ENCODE data around the gene CXXC4.
A peak's percentile ranks its signal among the peaks of the same experiment; 100 is the strongest.

CXXC4 gene

DNA sequence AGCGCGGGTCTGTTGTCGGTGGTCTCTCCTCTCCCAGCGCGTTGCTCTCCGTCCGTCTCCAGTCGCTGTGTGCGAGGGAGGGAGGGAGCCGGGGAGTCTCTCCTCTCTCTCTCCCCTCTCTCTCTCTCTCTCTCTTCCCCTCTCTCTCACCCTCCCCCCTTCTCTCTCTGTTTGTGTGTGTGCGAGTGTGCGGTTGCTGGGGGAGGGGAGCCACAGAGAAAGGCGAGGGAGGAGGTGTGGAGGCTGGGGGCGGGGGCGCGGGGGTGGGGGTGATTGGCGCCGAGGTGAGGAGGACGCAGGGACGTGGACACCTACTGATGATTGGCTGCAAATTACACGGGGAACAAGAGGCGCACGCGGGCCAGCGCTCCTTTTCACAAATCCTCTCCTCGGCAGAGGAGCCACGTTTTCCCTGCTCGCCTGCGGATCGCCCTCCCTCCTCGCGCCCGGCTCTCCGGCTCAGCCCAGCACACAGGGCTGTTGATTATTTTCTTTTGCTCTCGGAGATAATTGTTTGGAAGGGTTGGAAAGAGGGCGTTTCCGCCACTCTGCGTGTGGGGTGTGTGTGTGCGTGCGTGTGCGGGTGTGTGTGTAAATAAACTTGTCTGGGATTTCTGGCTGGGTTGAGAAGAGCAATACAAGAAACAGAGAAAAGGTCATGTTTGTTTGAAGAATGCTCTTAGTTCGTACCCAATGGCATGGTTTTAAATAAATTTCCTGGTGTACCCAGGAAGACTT, at the start of gene CXXC4:
Gene CXXC4, minus strand, starts transcription at position 73 of the 738 bp plus-strand sequence. CDS start 3,092 bp downstream, outside the sequence.
- peak; percentile 78 for DNase-seq (ENCODE audit: low spot score)
- FAIRE-seq, result peak; percentile 73

- FAIRE-seq (no peak), DNase-seq (ENCODE audit: low spot score) (no peak)
Measured at GRCh38 chr4:104533156-104533555, 38.5 kb upstream of the CXXC4 start.

GRCh38 chr4:104532677-104533076, 38.0 kb upstream of the CXXC4 start:
- DNase-seq (ENCODE audit: low spot score) (no peak), FAIRE-seq (no peak)

DNA sequence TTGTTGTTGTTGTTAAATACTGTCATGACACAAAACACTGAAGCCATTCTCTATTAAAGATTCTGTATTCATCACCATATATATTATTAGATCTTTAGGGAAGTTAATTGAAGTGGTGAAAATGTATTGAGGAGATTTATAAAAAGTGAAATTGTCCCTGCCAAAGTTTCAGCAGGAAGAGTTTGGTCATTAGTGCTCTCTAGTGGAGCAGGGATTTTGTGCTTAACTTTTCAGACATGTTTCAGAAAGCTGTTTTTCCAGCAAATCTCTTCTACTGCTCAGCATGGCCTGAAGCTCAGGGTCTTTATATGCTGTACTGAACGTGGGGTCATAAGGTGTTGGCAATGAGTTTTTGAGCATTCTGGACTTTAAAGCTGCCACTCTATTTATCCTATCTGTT, 36.7 kb upstream of the CXXC4 start:
- FAIRE-seq (no peak), DNase-seq (ENCODE audit: low spot score) (no peak)

- FAIRE-seq, result no peak
- no peak for DNase-seq (ENCODE audit: low spot score)
Measured at GRCh38 chr4:104530426-104530825, 35.7 kb upstream of the CXXC4 start.

DNA sequence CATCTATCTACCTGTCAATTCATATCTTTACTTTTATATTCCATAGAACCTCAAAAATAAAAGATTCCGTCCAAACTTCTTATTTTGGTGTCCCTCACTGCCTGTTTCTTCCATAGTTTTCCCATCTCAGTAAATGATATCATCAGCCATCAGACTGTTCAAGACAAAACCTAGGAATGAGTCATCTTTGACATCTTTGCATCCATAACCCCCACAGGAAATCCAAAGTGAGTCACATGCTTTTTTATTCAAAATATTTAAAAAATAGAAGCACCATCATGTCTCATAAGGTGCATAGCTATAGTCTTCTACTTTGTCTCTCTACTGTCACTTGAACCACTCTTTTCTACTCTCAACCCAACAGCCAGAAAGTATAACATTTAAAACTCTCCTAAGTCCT, 29.9 kb upstream of the CXXC4 start:
- DNase-seq (ENCODE audit: low spot score) (peak; percentile 38), FAIRE-seq (no peak)

DNA sequence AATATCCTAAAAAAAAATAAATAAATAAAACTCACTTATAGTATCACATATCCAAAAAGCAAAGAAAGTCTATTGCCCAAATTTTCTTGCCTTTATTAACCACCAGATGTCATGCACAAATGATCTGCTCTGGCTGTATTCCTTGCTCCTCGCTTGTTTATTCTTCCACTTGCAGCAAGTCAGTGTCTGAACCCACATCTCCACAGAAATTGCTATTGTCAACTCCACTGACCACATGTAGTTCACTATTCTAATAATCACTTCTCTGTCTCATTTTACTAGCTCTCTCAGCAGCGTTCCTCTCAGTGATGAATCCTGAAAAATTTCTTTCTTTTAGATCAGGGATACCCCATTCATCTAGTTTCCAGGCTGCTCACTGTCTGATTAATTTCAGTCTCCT, 29.3 kb upstream of the CXXC4 start:
- FAIRE-seq, result no peak
- DNase-seq (ENCODE audit: low spot score), result no peak

DNA sequence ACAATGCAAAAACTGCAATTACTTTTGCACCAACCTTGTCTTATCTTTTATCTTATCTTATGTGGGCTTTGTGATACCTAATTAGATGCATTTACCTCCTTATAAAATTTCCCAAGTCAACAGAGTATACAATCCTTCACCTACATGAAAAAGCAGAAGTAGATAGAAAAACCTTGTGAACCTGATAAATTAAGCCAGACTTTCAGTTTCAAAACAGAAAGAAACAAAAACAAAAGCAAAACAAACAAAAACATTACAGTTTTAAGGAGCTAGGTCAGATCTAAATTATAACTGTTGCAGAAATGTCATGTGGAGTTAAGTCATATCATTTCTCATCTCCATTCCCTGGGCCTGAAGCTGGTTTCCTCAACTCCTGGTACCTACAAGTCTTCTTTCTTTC, 24.9 kb upstream of the CXXC4 start:
- no peak for FAIRE-seq
- DNase-seq (ENCODE audit: low spot score), result no peak

DNA sequence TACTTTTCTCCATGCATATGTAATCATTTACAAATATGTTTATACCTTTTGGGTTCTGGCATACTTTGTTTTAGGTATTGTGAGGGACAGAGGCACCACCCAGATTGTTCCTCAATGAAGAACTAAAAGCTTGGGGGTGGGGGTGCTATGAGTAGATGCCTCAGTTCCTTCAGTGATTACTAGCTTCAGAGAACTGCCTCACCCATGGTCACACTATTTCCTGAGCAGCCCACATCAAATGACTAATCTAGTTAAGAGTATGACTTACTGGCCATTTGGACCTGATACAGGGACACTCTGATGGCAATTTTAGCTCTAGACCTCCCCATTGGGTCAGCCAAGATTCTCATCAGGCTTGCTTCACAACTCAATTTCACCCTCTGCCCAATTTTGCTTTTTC, 22.2 kb upstream of the CXXC4 start:
- DNase-seq (ENCODE audit: low spot score) (no peak), FAIRE-seq (no peak)

DNA sequence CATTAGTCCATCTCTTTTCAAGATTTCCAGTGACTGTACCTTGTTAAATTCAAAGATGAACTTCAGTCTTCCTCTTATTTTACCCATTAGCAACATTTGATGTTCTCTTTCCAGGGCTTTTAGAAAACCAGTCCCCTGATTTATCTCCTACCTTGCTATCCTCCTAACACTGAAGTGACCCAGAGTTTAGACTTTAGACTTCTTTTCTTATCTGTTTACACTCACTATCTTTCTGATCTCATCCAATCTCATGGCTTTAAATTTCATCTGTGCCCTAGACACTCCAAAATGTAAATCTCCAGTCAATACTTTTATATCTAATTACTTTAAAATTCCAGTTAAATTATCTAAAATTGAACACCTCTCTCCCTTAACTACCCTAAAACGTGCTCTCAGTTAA, 13.5 kb upstream of the CXXC4 start:
- DNase-seq (ENCODE audit: low spot score), result no peak
- FAIRE-seq, result no peak

GRCh38 chr4:104507112-104507511, 12.4 kb upstream of the CXXC4 start:
- FAIRE-seq (no peak), DNase-seq (ENCODE audit: low spot score) (no peak)

- no peak for FAIRE-seq
- DNase-seq (ENCODE audit: low spot score), result no peak
Measured at GRCh38 chr4:104504536-104504935, 9.8 kb upstream of the CXXC4 start.

GRCh38 chr4:104502471-104502870, 7.8 kb upstream of the CXXC4 start:
- FAIRE-seq, result no peak
- DNase-seq (ENCODE audit: low spot score), result no peak

GRCh38 chr4:104501290-104501689, 6.6 kb upstream of the CXXC4 start:
- no peak for FAIRE-seq
- no peak for DNase-seq (ENCODE audit: low spot score)

GRCh38 chr4:104500442-104500841, 5.7 kb upstream of the CXXC4 start:
- DNase-seq (ENCODE audit: low spot score) (no peak), FAIRE-seq (no peak)

DNA sequence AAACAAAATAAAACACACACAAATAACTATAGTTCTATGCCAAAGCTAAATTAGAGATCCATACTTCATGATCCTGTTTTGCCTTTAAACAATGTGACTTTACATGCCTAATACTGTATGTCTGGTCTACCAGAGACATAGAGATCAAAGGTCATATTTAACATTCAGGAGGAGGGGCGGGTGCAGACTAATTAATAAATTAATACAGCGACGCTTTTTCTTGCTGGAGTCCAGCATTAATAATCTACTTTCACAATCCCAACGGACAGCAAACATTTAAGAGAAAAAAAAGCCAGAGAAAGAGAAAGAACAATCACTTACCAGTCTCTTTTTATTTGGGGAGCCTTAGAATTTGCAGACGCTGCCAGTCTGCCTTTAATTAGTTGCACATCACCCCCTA, 509 bp downstream of the CXXC4 start:
- FAIRE-seq, result no peak
- DNase-seq (ENCODE audit: low spot score), result no peak

GRCh38 chr4:104493081-104493831, 1.4 kb downstream of the CXXC4 start:
- no peak for DNase-seq (ENCODE audit: low spot score)
- no peak for FAIRE-seq

DNA sequence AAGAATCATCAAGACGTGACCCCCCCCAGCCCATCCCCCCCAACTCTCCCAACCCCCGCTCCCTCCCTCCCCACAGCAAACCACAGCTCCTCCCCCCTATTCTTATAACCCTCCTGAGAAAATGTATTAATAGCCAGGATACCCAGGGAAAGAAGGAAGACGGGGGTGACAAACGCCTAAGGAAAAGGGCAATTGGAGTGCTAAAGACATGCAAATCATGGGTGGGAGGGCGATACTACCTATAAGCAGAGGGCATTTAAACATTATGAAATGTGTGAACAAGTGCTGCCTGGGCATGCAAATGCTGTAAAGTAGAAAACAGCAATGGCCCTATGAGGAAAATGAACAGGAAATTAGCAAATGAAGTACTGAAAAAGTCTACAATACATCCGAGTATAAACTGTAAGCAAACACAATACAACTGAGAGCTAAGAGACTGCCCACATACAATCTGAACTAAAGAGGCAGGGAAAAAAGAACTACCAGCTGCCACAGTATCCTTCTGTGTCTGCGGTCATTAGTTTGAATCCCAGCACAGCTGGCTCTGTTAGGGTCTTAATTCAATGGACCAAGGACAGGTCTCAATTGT, 2.4 kb downstream of the CXXC4 start:
- DNase-seq (ENCODE audit: low spot score), result peak; percentile 46

GRCh38 chr4:104491481-104492182, 3.1 kb downstream of the CXXC4 start:
- FAIRE-seq (no peak), DNase-seq (ENCODE audit: low spot score) (peak; percentile 29)

More for the DNA sequence above, 2.4 kb downstream of the CXXC4 start:
- FAIRE-seq, result no peak

DNA sequence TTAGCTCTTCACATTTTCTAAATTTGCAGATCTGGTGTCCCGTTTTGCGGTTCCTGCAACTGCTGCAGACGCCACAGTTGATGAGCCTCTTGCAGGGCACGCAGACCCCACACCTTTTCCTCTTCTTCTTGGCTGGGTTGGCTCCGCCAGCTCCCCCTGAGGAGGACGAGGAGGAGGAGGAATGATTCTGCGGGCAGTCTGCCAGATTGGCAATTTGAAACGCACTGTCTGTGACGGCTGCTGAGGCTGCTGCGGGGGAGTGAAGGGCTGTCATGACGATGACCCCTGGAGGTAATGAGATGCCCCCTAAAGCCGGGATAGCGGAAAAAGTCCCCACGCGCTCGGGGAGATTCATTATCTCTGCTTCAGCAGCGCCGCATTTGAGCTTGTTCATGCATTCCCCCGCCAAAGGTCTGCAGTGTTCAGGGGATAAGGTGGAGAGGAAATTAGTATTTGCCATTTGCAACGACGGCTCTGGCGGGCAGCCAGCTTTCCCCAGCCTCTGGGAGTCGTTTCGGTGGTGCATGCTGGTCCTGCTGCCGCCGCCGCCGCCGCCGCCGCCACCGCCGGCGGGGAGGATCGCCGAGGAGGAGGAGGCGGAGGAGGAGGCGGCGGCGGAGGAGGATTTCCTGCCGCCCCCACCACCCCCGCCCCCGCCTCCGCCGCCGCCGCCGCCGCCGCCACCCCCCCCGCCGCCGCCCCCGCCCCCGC, 3.8 kb downstream of the CXXC4 start:
- FAIRE-seq, result no peak
- peak; percentile 61 for DNase-seq (ENCODE audit: low spot score)

DNA sequence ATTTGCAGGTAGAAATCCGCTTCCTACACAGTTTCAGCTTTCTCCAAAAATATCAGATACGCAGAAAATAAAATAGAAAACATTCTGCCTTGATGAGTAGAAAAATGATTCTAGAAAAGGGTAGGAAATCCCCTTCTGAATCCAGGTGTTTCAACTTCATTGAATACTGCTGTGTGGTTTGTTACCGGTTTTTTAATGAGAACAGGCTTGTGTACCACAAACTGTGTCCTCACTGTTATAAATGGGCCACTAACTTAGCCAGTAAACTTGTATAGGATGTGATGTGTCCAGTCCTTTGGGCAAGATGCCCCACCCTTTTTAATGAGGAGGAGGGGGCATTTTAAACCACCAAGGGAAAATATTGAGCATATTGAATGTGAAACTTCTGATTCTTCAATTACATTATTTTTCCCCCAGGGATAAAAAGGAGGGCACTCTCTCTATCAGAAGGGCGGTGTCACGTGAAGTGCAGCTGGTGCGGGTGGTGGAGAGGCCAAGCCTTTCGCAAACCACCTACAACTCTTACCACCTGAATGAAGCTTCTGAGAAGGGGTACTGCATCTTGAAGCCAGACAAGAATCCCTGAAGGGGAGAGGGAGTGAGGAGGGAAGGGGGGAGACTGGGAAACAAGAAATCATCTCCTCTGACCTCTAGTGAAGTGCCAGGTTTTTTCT, 4.5 kb downstream of the CXXC4 start:
- DNase-seq (ENCODE audit: low spot score) (peak; percentile 12), FAIRE-seq (no peak)
